Stimulated activated CD8-positive, alpha-beta memory T cell treated with anti-CD3 and anti-CD28 coated beads, Interleukin-7, amount 100 ng/mL, for 24 hours (primary cell): ENCODE results near the gene NBPF19.
A peak's percentile ranks its signal among the peaks of the same experiment; 100 is the strongest.
"Not testable (repeated sequence)": the region's sequence is repeated elsewhere in the genome, so short reads cannot be mapped to it uniquely, and the experiment has no call there.

ENCODE experiments used
- DNase-seq: peaks from one replicate; pipeline ENCODE4 v3.0.0-alpha.2; 2020; ENCODE audit warnings: low read depth

NBPF19 gene

DNA sequence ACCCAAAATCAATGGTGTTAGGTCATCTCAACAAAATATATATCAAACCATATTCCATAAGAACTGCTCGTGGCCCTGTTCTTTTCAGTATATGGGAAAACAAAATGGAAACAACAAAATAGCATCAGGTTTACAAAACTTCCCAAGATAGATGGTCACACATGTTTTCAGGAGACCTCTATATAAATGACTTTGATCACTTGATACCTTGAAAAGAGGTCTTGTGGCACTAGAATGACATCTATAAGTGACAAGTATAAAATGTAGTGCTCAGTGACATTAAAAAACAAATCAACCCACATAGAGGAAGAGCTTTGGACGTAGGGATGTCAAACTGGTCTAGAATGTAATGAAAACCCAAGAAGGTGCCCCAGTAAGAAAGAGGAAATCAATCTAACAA is at the start of gene NBPF19:
TSS of gene NBPF19 (plus strand) at position 301 of the 400 bp plus-strand sequence. CDS start 888 bp downstream, outside the sequence.
- not testable (repeated sequence) for DNase-seq

DNA sequence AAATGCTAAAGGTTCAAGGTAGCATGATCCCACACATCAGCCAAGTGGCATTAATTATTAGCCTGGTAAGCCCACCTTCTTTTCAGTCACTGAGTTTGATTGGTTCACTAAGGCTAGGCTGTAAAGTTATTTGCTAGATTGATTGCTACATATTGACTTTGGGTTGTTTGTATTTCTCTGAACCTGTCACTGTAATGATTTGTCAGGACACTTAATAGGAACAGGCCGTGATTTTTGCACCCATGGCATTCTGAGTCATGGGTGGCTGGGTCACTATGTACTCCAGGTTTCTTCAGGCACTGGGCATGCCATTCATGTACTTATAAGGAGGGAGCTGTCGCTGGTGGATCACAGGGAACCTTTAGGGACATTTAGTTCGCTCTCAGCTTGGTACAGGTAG is 46.5 kb upstream of the NBPF19 start:
- DNase-seq = not testable (repeated sequence)

DNA sequence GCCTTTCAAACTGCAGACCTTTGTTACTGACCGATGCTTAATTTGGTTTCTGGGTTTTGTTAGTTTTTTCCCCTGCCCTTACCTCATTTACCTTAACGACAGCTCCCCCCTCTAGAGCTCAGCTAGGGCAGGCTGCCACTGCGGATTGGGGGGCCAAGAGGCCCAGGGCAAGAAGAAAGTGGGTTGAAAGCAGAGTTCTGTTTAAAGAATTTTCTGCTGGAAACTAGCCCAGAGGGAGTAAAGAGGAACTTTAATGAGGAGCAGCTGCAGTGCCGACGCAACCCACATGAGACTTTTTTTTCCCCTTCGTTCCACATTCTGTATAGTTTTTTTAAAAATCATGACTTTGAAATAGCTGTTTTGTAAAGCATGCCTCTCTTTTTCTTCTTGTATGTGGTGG is 29.4 kb upstream of the NBPF19 start:
- not testable (repeated sequence) for DNase-seq

DNA sequence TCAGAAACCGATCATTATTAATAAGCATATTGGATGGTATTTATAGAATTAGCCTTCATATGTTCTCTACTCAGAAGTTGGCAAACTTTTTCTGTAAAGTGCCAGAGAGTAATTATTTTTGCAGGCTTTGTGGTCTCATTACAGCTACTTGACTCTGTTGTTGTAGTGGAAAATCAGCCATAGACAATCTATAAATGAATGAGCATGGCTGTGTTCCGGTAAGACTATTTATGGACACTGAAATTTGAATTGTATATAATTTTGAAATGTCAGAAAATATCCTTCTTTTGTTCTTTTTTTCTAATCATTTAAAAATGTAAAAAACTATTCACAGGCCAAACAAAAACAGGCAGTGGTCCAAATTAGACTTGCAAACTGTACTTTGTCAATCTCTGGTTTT is 22.6 kb upstream of the NBPF19 start:
- DNase-seq = not testable (repeated sequence)

- not testable (repeated sequence) for DNase-seq
These were observed 22.2 kb upstream of the NBPF19 start for GRCh38 chr1:149452652-149453051.

DNA sequence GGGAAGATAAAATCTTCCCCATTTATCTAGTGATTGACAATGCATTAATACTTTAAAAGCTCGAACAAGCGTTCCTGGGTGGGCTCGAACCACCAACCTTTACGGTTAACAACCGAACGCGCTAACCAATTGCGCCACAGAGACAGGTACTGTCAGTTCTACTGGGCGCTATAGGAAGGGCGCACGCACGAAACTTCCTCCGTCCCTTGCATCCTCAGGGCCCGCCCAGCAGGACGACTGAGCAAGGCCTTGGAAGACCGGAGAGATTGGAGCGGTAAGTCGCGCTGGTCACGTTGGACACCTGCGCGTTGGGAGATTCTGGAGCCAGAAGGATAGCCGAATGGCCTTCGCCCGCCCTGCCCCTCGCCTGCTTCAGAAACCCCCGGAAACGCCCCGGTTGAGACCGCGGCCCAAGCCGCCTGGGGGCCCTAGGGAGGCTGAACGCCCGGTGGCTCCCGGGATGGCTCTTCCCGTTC is 83.5 kb downstream of the NBPF19 start:
- DNase-seq = peak; percentile 55

- DNase-seq = not testable (repeated sequence)
These were observed 87.0 kb downstream of the NBPF19 start for GRCh38 chr1:149561806-149562205.

DNA sequence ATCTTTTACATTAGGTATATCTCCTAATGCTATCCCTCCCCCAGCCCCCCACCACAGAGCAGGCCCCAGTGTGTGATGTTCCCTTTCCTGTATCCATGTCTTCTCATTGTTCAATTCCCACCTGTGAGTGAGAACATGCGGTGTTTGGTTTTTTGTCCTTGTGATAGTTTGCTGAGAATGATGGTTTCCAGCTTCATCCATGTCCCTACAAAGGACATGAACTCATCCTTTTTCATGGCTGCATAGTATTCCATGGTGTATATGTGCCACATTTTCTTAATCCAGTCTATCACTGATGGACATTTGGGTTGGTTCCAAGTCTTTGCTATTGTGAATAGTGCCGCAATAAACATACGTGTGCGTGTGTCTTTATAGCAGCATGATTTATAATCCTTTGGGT is 90.6 kb downstream of the NBPF19 start:
- not testable (repeated sequence) for DNase-seq

DNA sequence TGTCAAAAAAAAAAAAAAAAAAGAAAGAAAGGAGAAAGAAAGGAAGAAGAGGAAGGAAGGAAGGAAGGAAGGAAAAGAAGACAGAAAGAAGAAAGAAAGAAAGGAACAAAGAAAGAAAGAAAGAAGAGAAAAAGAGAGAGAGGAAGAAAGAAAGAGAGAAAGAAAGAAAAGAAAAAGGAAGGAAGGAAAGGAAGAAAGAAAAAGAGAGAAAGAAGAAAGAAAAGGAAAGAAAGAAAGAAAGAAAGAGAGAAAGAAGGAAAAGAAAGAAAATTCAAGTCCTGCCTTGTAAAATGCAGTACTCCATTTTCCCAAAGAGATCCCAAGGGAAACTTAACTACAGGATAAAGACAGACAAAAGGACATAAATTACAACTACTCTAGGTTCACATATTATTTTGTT is 97.9 kb downstream of the NBPF19 start:
- DNase-seq = not testable (repeated sequence)

DNA sequence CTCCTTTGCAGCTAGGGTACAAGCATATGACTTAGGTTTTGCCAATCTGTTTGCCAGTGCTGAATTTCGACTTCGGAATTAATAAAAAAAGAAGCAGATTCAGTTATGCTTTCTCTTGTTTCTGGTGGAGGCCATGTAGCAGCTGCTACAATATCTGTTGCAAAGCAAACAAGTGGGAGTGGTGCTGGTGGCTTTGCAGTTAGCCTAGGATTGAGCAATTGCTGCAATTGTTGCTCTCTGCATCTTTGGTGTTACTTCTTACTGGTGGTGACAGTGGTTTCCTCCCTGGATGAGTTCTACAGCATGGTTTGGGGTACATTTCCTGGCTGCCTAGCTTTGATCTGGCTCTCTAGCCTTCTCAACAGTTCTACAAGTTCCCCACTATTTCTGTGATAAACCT is 110.7 kb downstream of the NBPF19 start:
- not testable (repeated sequence) for DNase-seq
